ENCODE data around the gene ACP1. TPM values are rescaled to one million over a fixed set of nuclear protein-coding genes. Genes with fewer than 3 reads are reported as not detected.

ACP1 gene
- 133 and 144 TPM in 2 replicates for total RNA-seq
- long read RNA-seq, transcript ACP1-202 (6 exons, 1,552 nt): minor isoform, 32 of 336 reads
- long read RNA-seq, transcript ACP1-209 (7 exons, 577 nt): minor isoform, 9 of 336 reads
- long read RNA-seq, transcript ACP1-201 (6 exons, 1,549 nt): major isoform, 256 of 336 reads
- long read RNA-seq, partial matches to known transcripts: 21 of 336 reads
- long read RNA-seq, other reads (novel, unspliced or antisense): 10 of 336 reads

DNA sequence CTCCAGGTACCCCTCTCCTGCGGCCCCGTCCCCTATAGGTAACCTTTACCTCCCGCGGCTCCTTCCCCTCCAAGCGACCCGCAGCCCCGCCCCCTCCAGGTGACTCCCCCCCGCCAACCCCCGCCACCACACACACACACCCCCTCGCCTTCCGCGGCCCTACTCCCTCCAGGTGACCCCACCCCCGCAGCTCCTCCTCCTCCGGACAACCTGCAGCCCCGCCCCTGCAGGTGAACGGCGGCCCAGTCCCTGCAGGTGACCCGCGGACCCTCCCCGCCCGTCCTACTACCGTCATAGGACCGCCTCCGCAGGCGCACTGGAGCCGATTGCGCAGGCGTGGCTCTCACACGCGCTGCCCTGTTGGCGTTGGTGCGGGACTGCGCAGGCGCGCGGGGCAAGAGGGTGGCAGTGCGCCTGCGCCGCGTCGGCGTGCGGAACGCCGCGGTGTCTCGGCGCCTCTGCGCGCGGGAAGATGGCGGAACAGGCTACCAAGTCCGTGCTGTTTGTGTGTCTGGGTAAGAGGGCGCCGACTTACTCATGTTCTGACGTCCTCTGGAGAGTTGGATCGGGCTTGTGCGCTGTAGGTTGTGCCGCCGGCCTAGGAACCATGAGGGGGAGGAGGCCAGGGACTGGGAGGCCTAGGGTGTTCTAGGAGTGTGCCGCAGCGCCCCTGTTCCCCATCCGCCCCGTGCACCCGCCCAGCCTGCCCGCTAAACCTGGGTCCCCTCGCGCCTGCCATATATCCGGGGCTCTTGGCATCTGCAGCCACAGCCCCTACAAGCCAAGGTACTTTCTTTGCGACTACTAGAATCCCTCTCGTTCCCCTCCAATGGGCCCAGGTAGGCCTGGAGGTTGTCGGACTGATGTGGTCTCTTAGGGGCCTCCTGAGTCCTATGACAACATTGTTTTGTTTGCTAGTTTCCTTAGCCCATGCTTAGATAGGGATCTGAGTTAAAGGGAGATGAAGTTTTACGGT is at the start of gene ACP1:
Gene ACP1, plus strand, starts transcription at position 455 of the 976 bp plus-strand sequence. Its CDS starts 18 bp downstream, at position 473.
- Mint-ChIP-seq H3K9me3 (no peaks in the 10 kb centered on the region), H3K27me3 (ENCODE audit: low read depth) (peaks cover 8% of the 10 kb centered on the region), H3K4me1 (peaks cover 35% of the 10 kb centered on the region), H3K36me3 (ENCODE audit: low read depth) (peaks cover 26% of the 10 kb centered on the region), H3K4me3 (peak within 1 kb of the TSS; percentile 97), H3K27ac (ENCODE audit: unreplicated experiment) (peak within 1 kb of the TSS; percentile 98)
- TF ChIP-seq, protein P1, sequence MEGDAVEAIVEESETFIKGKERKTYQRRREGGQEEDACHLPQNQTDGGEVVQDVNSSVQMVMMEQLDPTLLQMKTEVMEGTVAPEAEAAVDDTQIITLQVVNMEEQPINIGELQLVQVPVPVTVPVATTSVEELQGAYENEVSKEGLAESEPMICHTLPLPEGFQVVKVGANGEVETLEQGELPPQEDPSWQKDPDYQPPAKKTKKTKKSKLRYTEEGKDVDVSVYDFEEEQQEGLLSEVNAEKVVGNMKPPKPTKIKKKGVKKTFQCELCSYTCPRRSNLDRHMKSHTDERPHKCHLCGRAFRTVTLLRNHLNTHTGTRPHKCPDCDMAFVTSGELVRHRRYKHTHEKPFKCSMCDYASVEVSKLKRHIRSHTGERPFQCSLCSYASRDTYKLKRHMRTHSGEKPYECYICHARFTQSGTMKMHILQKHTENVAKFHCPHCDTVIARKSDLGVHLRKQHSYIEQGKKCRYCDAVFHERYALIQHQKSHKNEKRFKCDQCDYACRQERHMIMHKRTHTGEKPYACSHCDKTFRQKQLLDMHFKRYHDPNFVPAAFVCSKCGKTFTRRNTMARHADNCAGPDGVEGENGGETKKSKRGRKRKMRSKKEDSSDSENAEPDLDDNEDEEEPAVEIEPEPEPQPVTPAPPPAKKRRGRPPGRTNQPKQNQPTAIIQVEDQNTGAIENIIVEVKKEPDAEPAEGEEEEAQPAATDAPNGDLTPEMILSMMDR (conservative IDR thresholded peaks at IDR 0.05): no peak
- DNase-seq (ENCODE audit: low read depth, low spot score): peak; percentile 81

DNA sequence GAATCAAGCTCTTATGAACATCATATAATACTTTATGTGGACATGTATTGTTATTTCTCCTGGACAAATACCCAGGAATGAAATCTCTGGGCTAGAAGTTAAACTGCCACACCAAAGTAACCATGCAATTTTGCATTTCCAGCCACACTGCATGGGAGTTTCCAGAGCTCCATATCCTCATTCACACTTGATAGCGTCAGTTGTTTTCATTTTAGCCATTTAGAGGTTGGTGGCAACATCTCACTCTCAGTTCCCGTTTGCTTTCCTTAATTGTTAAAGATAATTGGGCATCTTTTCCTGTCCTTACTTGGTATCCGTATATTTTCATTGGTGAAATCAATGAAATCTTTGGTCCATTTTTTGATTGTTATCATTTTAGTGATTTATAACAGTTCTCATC is 48.7 kb upstream of the ACP1 start:
- H3K4me3 Mint-ChIP-seq: no peak overlapping the region
- no peak overlapping the region for H3K27ac Mint-ChIP-seq (ENCODE audit: unreplicated experiment)
- no peak for DNase-seq (ENCODE audit: low read depth, low spot score)
- TF ChIP-seq, protein P1 (conservative IDR thresholded peaks at IDR 0.05): no peak
- peaks cover 4% of the 10 kb centered on the region for H3K27me3 Mint-ChIP-seq (ENCODE audit: low read depth)
- H3K36me3 Mint-ChIP-seq (ENCODE audit: low read depth): peaks cover 10% of the 10 kb centered on the region
- H3K9me3 Mint-ChIP-seq: peaks cover 5% of the 10 kb centered on the region
- H3K4me1 Mint-ChIP-seq: no peaks in the 10 kb centered on the region

DNA sequence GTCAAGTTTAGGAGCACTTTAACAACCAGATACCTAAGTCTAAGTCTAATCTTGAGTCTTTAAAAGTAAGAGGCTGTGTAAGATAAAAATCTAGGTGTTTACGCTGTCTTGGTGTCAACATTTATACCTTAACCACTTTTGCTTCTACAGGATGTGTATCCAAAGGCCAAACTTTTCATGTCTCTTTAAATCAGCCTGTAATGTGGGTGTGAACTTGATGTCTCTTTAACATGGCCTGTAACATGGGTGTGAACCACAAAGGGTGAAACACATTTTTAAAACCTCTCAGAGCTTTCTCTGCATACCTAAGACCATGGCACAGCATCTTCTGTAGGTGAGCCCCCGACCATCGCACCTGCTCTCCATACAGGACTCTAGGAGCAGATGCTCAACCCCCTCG is 41.3 kb upstream of the ACP1 start:
- no peaks in the 10 kb centered on the region for H3K27me3 Mint-ChIP-seq (ENCODE audit: low read depth)
- no peaks in the 10 kb centered on the region for H3K9me3 Mint-ChIP-seq
- TF ChIP-seq, protein P1 (conservative IDR thresholded peaks at IDR 0.05): no peak
- no peak overlapping the region for H3K4me3 Mint-ChIP-seq
- no peak for DNase-seq (ENCODE audit: low read depth, low spot score)
- H3K36me3 Mint-ChIP-seq (ENCODE audit: low read depth): peaks cover 8% of the 10 kb centered on the region
- no peaks in the 10 kb centered on the region for H3K4me1 Mint-ChIP-seq
- no peak overlapping the region for H3K27ac Mint-ChIP-seq (ENCODE audit: unreplicated experiment)

DNA sequence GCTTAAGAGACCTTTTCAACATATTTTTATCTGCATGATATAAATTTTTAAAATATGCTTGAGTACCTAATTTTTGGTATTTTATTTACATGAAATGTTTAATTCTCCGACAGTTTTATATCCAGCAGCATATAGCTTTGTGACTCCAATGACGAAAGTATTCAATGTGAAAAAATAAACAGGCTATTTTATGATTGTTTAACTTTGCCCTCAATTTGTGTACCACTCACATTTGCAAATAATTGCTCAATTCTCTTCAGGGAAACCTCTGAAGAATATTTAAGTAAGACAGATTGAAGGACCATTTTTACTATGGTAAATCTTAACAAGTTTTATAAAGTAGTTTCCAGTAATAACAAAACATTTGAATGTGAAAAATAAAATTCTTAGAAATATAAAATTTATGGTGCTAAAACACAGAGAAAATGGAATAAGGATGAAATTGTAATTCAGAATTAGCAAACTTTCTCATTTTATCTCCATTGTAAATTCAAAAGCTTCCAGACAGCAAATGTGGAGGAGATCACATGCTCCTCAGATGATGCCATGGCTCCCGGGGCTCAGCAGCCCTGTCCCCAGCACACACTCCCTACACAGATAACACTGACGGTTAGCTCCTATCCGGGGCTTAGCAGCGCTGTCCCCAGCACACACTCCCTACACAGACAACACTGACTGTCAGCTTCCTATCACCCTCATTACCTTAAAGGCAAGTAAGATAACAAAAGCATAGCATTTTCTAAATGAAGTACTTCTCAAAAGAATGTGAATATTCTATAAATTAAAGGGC is 40.6 kb upstream of the ACP1 start:
- no peak for DNase-seq (ENCODE audit: low read depth, low spot score)
- no peak overlapping the region for H3K27ac Mint-ChIP-seq (ENCODE audit: unreplicated experiment)
- H3K27me3 Mint-ChIP-seq (ENCODE audit: low read depth): no peaks in the 10 kb centered on the region
- no peak overlapping the region for H3K4me3 Mint-ChIP-seq
- no peaks in the 10 kb centered on the region for H3K4me1 Mint-ChIP-seq
- TF ChIP-seq, protein P1 (conservative IDR thresholded peaks at IDR 0.05): no peak
- H3K9me3 Mint-ChIP-seq: no peaks in the 10 kb centered on the region
- peaks cover 8% of the 10 kb centered on the region for H3K36me3 Mint-ChIP-seq (ENCODE audit: low read depth)

DNA sequence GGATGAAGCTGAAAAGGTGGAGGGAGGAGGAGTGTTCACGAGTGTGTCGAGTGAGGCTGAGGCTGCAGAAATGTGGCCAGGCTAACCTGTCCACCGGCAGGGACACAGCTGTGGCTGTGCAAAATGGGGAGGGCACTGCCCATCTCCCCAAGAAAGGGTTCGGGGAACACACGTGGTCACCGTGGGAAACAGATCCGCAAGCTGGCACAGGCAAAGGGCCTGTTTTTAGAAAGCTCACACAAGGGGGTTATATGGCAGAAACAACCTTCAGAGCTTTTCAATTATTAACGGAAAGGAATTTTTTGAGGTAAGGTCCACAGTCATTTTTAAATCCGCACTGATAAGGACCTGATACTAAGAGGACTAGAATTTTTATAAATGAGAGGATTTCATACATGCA is 36.6 kb upstream of the ACP1 start:
- H3K27me3 Mint-ChIP-seq (ENCODE audit: low read depth): no peaks in the 10 kb centered on the region
- peaks cover 10% of the 10 kb centered on the region for H3K36me3 Mint-ChIP-seq (ENCODE audit: low read depth)
- DNase-seq (ENCODE audit: low read depth, low spot score): no peak
- TF ChIP-seq, protein P1 (conservative IDR thresholded peaks at IDR 0.05): no peak
- no peaks in the 10 kb centered on the region for H3K9me3 Mint-ChIP-seq
- no peak overlapping the region for H3K4me3 Mint-ChIP-seq
- no peak overlapping the region for H3K27ac Mint-ChIP-seq (ENCODE audit: unreplicated experiment)
- H3K4me1 Mint-ChIP-seq: peaks cover 3% of the 10 kb centered on the region

Data from neural crest cell (in vitro differentiated cells).